ENCODE results near the gene P2RY12. TPM values are rescaled to one million over a fixed set of nuclear protein-coding genes. Genes with fewer than 3 reads are reported as not detected.

The P2RY12 gene
- polyA plus RNA-seq, 1 donor from 2014 or later = not detected

- no peaks in the 10 kb centered on the region for H3K9me3 ChIP-seq (ENCODE audit: low read length)
- H4K20me1 ChIP-seq (ENCODE audit: insufficient read depth) = no peaks in the 10 kb centered on the region
- no peaks in the 10 kb centered on the region for H3K9me2 ChIP-seq (ENCODE audit: insufficient read depth, low read length)
- H3K27ac ChIP-seq (ENCODE audit: low read length) = no peak overlapping the region
- H3K79me2 ChIP-seq (replicated peaks; ENCODE audit: insufficient read depth, low read length) = no peaks in the 10 kb centered on the region
- H3K4me2 ChIP-seq (ENCODE audit: low read length) = no peak overlapping the region
- no peaks in the 10 kb centered on the region for H3F3A ChIP-seq (ENCODE audit: insufficient read depth, low read length, poor library complexity, severe bottlenecking)
- TF ChIP-seq REST (IDR thresholded peaks at IDR 0.05; ENCODE audit: borderline replicate concordance) = no peak
- TF ChIP-seq CTCF (IDR thresholded peaks at IDR 0.05; ENCODE audit: poor library complexity, severe bottlenecking) = no peak
- no peak for TF ChIP-seq RAD21 (conservative IDR thresholded peaks at IDR 0.05)
- TF ChIP-seq POLR2AphosphoS5 (IDR thresholded peaks at IDR 0.05) = no peak
- no peak for TF ChIP-seq MXI1 (conservative IDR thresholded peaks at IDR 0.05; ENCODE audit: poor library complexity, severe bottlenecking)
- TF ChIP-seq SMC3 (conservative IDR thresholded peaks at IDR 0.05; ENCODE audit: poor library complexity) = no peak
- TF ChIP-seq TAF1 (IDR thresholded peaks at IDR 0.05; ENCODE audit: low read depth) = no peak
- TF ChIP-seq EP300 (conservative IDR thresholded peaks at IDR 0.05; ENCODE audit: poor library complexity, severe bottlenecking) = no peak
- no peak for TF ChIP-seq EZH2 (IDR thresholded peaks at IDR 0.05; ENCODE audit: borderline replicate concordance, insufficient read depth, low read length, poor library complexity, severe bottlenecking)
- no peaks in the 10 kb centered on the region for H3K36me3 ChIP-seq (ENCODE audit: insufficient read depth, low read length)
- no peaks in the 10 kb centered on the region for H3K27me3 ChIP-seq (ENCODE audit: insufficient read depth, low read depth, low read length)
- H3K9ac ChIP-seq (ENCODE audit: low read length) = no peak overlapping the region
- no peak overlapping the region for H2AFZ ChIP-seq (ENCODE audit: low read depth, low read length)
- no peak overlapping the region for H3K4me3 ChIP-seq (ENCODE audit: low read length)
Observed at GRCh38 chr3:151305060-151305774, 79.3 kb downstream of the P2RY12 start.

- Histone ChIP-seq H3K9me3 (ENCODE audit: low read length) (no peaks in the 10 kb centered on the region), H3F3A (ENCODE audit: insufficient read depth, low read length, poor library complexity, severe bottlenecking) (no peaks in the 10 kb centered on the region), H3K27ac (ENCODE audit: low read length) (no peak overlapping the region), H3K4me2 (ENCODE audit: low read length) (no peak overlapping the region), H3K36me3 (ENCODE audit: insufficient read depth, low read length) (no peaks in the 10 kb centered on the region), H3K9me2 (ENCODE audit: insufficient read depth, low read length) (no peaks in the 10 kb centered on the region), H2AFZ (ENCODE audit: low read depth, low read length) (no peak overlapping the region), H3K4me3 (ENCODE audit: low read length) (no peak overlapping the region), H3K79me2 (replicated peaks; ENCODE audit: insufficient read depth, low read length) (no peaks in the 10 kb centered on the region), H3K9ac (ENCODE audit: low read length) (no peak overlapping the region), H4K20me1 (ENCODE audit: insufficient read depth) (no peaks in the 10 kb centered on the region), H3K27me3 (ENCODE audit: insufficient read depth, low read depth, low read length) (no peaks in the 10 kb centered on the region)
- TF ChIP-seq SMC3 (conservative IDR thresholded peaks at IDR 0.05; ENCODE audit: poor library complexity) (no peak), RAD21 (conservative IDR thresholded peaks at IDR 0.05) (no peak), MXI1 (conservative IDR thresholded peaks at IDR 0.05; ENCODE audit: poor library complexity, severe bottlenecking) (no peak), EZH2 (IDR thresholded peaks at IDR 0.05; ENCODE audit: borderline replicate concordance, insufficient read depth, low read length, poor library complexity, severe bottlenecking) (no peak), POLR2AphosphoS5 (IDR thresholded peaks at IDR 0.05) (no peak), EP300 (conservative IDR thresholded peaks at IDR 0.05; ENCODE audit: poor library complexity, severe bottlenecking) (no peak), CTCF (IDR thresholded peaks at IDR 0.05; ENCODE audit: poor library complexity, severe bottlenecking) (no peak), TAF1 (IDR thresholded peaks at IDR 0.05; ENCODE audit: low read depth) (no peak), REST (IDR thresholded peaks at IDR 0.05; ENCODE audit: borderline replicate concordance) (no peak)
Observed at GRCh38 chr3:151303751-151304150, 80.8 kb downstream of the P2RY12 start.
